HG02870 (cell line): Measurements from ENCODE around the gene FADS3.

Experiments
- ATAC-seq: cut with Tn5 transposase; IDR thresholded peaks from one replicate; pipeline ENCODE4 v1.9.1; 2021; ENCODE audit warnings: mild to moderate bottlenecking, moderate library complexity; ENCODE audit not compliant: unreplicated experiment

The FADS3 gene

GRCh38 chr11:61900251-61900650 is 8.9 kb upstream of the FADS3 start:
- ATAC-seq: no peak

GRCh38 chr11:61899146-61899841 is 7.9 kb upstream of the FADS3 start:
- ATAC-seq: peak; percentile 59

- no peak for ATAC-seq
These were observed 6.9 kb upstream of the FADS3 start for GRCh38 chr11:61898247-61898582.

- ATAC-seq: no peak
These were observed 6.3 kb upstream of the FADS3 start for GRCh38 chr11:61897387-61898246.

GRCh38 chr11:61896665-61897386 is 5.5 kb upstream of the FADS3 start:
- ATAC-seq: no peak

GRCh38 chr11:61895718-61896059 is 4.3 kb upstream of the FADS3 start:
- no peak for ATAC-seq

- no peak for ATAC-seq
These were observed 3.8 kb upstream of the FADS3 start for GRCh38 chr11:61895046-61895717.

GRCh38 chr11:61893981-61894380 is 2.6 kb upstream of the FADS3 start:
- ATAC-seq: no peak

- ATAC-seq: no peak
These were observed 683 bp upstream of the FADS3 start for GRCh38 chr11:61892085-61892370.

GRCh38 chr11:61890529-61891330 is 615 bp downstream of the FADS3 start:
- ATAC-seq: peak; percentile 19

- ATAC-seq: no peak
These were observed 1.5 kb downstream of the FADS3 start for GRCh38 chr11:61889831-61890230.

- no peak for ATAC-seq
These were observed 2.8 kb downstream of the FADS3 start for GRCh38 chr11:61888590-61888989.

GRCh38 chr11:61887839-61888494 is 3.4 kb downstream of the FADS3 start:
- no peak for ATAC-seq

GRCh38 chr11:61886643-61887042 is 4.7 kb downstream of the FADS3 start:
- no peak for ATAC-seq

- ATAC-seq: no peak
These were observed 5.4 kb downstream of the FADS3 start for GRCh38 chr11:61885784-61886580.

- ATAC-seq: no peak
These were observed 6.1 kb downstream of the FADS3 start for GRCh38 chr11:61885166-61885778.

GRCh38 chr11:61883947-61884346 is 7.4 kb downstream of the FADS3 start:
- no peak for ATAC-seq

GRCh38 chr11:61883327-61883726 is 8.0 kb downstream of the FADS3 start:
- ATAC-seq: no peak

- no peak for ATAC-seq
These were observed 8.5 kb downstream of the FADS3 start for GRCh38 chr11:61882879-61883278.
